Smooth muscle cell (in vitro differentiated cells): Measurements from ENCODE around the gene TRIM10. TPM values are rescaled to one million over a fixed set of nuclear protein-coding genes. Genes with fewer than 3 reads are reported as not detected.

ENCODE experiments used
- DNase-seq: peaks from one replicate; lab custom pipeline; 2025; ENCODE audit not compliant: unreplicated experiment; lab: John Stamatoyannopoulos, UW
- H2AFZ ChIP-seq: fragments of 200-600 bp; sonication (generic); 2 replicates; pipeline ENCODE4 v1.6.0; 2016; ENCODE audit warnings: antibody characterized with exemption, low read depth, mild to moderate bottlenecking
- H3F3A ChIP-seq: fragments of 200-600 bp; sonication (generic); 2 replicates; pipeline ENCODE4 v1.6.0; 2017; ENCODE audit warnings: antibody characterized with exemption, low read depth
- H3K27ac ChIP-seq: fragments of 200-600 bp; sonication (generic); 2 replicates; pipeline ENCODE4 v1.5.1; 2016; ENCODE audit warnings: low read depth, mild to moderate bottlenecking
- H3K27me3 ChIP-seq: fragments of 200-600 bp; sonication (generic); 2 replicates; pipeline ENCODE4 v1.6.1; 2016; ENCODE audit warnings: low read depth, mild to moderate bottlenecking
- H3K36me3 ChIP-seq: fragments of 200-600 bp; sonication (generic); 2 replicates; pipeline ENCODE4 v1.5.1; 2016; ENCODE audit warnings: low read depth
- H3K4me1 ChIP-seq: fragments of 200-600 bp; sonication (generic); 2 replicates; pipeline ENCODE4 v1.5.1; 2016; ENCODE audit warnings: low read depth
- H3K4me2 ChIP-seq: fragments of 200-600 bp; sonication (generic); 2 replicates; pipeline ENCODE4 v1.6.0; 2016; ENCODE audit warnings: mild to moderate bottlenecking
- H3K4me3 ChIP-seq: fragments of 200-600 bp; sonication (generic); 2 replicates; pipeline ENCODE4 v1.5.1; 2016; ENCODE audit warnings: mild to moderate bottlenecking
- H3K79me2 ChIP-seq: fragments of 200-600 bp; sonication (generic); 2 replicates; pipeline ENCODE4 v1.6.0; 2016; ENCODE audit warnings: low read depth, mild to moderate bottlenecking
- H3K9ac ChIP-seq: fragments of 200-600 bp; sonication (generic); 2 replicates; pipeline ENCODE4 v1.6.0; 2016; ENCODE audit warnings: low read depth
- H3K9me3 ChIP-seq: fragments of 200-600 bp; sonication (generic); replicated peaks from 2 replicates; pipeline ENCODE4 v1.5.1; 2016; ENCODE audit warnings: low read depth
- H4K20me1 ChIP-seq: fragments of 200-600 bp; sonication (generic); 2 replicates; pipeline ENCODE4 v1.6.0; 2016; ENCODE audit warnings: low read depth
- WGBS: methylation state at CpG from one replicate; pipeline ENCODE4 v1.1.7; 2016; ENCODE audit warnings: low lambda C conversion rate; 5-methylcytosine and 5-hydroxymethylcytosine counted together
- polyA plus RNA-seq: library from polyadenylated mRNA; unstranded; fragments of >200 nt; fragmentation: Nextera tagmentation; extraction: Ambion mirVana; gene quantifications from 2 replicates; pipeline ENCODE4 v1.2.1, GENCODE V29; 2016
- total RNA-seq: library from RNA; depleted of rRNA; stranded (reverse); fragments of >200 nt; gene quantifications from 2 replicates; pipeline ENCODE4 v1.2.3, GENCODE V29; 2014
- TF ChIP-seq, protein P1 (sequence below): fragments of 200-600 bp; sonication (generic); IDR thresholded peaks from 2 replicates; pipeline ENCODE4 v1.5.1; 2017; ENCODE audit warnings: borderline replicate concordance, mild to moderate bottlenecking, antibody characterized with exemption; ENCODE audit not compliant: insufficient read depth, poor library complexity, severe bottlenecking

The TRIM10 gene
- total and polyA plus RNA-seq, 2 experiments from 2014 or later, result not detected

DNA sequence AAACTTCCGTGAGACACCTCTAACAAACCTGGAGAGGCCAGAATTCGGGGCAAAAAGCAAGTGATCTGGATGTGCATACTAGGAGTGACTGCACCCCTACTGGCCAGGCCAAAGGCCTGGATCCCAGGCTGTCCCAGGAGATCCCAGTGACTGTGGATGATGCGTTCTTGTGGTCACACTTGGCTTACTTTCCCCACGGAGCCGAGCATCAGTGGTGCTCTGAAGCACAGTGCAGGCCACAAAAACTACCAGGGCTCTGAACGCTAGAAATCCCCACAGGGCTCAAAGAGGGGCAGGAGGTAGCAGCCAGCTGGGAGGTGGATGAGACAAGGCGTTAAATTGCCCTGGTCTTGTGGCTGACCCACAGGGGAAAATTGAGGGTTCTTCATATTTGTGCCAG lies 45.1 kb upstream of the TRIM10 start:
- H3K4me1 ChIP-seq, result peaks cover 17% of the 10 kb centered on the region
- no peak overlapping the region for H3K4me2 ChIP-seq
- 75% methylated on average over 7 of the region's 7 CpGs for WGBS
- peaks cover 100% of the 10 kb centered on the region for H4K20me1 ChIP-seq
- H2AFZ ChIP-seq, result no peak overlapping the region
- TF ChIP-seq, protein P1, sequence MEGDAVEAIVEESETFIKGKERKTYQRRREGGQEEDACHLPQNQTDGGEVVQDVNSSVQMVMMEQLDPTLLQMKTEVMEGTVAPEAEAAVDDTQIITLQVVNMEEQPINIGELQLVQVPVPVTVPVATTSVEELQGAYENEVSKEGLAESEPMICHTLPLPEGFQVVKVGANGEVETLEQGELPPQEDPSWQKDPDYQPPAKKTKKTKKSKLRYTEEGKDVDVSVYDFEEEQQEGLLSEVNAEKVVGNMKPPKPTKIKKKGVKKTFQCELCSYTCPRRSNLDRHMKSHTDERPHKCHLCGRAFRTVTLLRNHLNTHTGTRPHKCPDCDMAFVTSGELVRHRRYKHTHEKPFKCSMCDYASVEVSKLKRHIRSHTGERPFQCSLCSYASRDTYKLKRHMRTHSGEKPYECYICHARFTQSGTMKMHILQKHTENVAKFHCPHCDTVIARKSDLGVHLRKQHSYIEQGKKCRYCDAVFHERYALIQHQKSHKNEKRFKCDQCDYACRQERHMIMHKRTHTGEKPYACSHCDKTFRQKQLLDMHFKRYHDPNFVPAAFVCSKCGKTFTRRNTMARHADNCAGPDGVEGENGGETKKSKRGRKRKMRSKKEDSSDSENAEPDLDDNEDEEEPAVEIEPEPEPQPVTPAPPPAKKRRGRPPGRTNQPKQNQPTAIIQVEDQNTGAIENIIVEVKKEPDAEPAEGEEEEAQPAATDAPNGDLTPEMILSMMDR, result no peak
- no peaks in the 10 kb centered on the region for H3F3A ChIP-seq
- H3K27me3 ChIP-seq, result no peaks in the 10 kb centered on the region
- no peaks in the 10 kb centered on the region for H3K9me3 ChIP-seq
- DNase-seq, result no peak
- no peak overlapping the region for H3K27ac ChIP-seq
- H3K4me3 ChIP-seq, result no peak overlapping the region
- H3K9ac ChIP-seq, result no peak overlapping the region
- peaks cover 91% of the 10 kb centered on the region for H3K79me2 ChIP-seq
- no peaks in the 10 kb centered on the region for H3K36me3 ChIP-seq

DNA sequence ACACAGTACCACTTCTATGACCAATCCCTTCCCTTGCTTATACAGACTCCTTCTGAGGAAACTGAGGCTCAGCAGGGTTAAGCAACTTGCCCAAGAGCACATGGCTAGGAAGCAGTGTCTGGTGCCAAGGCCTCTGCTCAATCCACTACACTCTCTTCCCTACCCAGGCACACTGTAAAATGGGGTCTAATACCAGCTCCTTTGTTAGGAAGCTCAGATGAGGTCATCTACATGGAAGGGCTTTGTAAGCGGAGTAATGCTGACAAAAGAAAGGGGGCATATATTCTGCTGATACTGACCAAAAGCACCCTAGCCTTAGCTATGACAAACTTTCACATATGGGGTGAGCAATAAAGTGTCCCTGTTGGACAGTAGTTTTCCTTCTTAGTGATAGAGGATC lies 43.1 kb upstream of the TRIM10 start:
- Histone ChIP-seq H3K9ac (no peak overlapping the region), H3F3A (no peaks in the 10 kb centered on the region), H3K4me2 (no peak overlapping the region), H3K4me3 (no peak overlapping the region), H2AFZ (no peak overlapping the region), H3K79me2 (peaks cover 82% of the 10 kb centered on the region), H3K9me3 (no peaks in the 10 kb centered on the region), H3K27ac (no peak overlapping the region), H3K36me3 (no peaks in the 10 kb centered on the region), H3K27me3 (no peaks in the 10 kb centered on the region), H3K4me1 (peaks cover 12% of the 10 kb centered on the region), H4K20me1 (peaks cover 98% of the 10 kb centered on the region)
- 100% methylated on average over 1 of the region's 1 CpG for WGBS
- no peak for DNase-seq
- TF ChIP-seq, protein P1, result no peak

DNA sequence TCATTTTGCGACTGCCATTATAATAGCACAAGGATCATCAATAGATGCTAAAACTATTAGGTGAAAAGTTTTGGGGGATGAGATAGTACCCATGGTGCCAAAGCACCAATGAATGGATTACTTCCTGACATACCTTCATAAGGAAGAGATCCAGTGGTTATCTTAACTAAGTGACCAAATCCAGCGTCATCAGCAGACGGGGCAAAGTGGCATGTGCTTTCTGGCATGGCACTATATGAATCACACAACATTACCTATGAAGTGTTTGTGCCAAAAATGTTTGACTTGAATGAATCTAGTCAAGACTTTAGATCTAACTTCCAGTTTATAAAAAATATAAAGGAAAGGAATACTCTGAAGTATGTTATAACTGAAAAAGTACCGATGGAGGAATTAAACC lies 41.4 kb upstream of the TRIM10 start:
- Histone ChIP-seq H3K79me2 (peaks cover 67% of the 10 kb centered on the region), H3K4me1 (peaks cover 2% of the 10 kb centered on the region), H4K20me1 (peaks cover 86% of the 10 kb centered on the region), H3K36me3 (no peaks in the 10 kb centered on the region), H3K9me3 (no peaks in the 10 kb centered on the region), H3K27ac (no peak overlapping the region), H3F3A (no peaks in the 10 kb centered on the region), H3K4me3 (no peak overlapping the region), H3K27me3 (no peaks in the 10 kb centered on the region), H3K4me2 (no peak overlapping the region), H2AFZ (no peak overlapping the region), H3K9ac (no peak overlapping the region)
- TF ChIP-seq, protein P1, result no peak
- DNase-seq, result no peak
- 88% methylated on average over 4 of the region's 4 CpGs for WGBS

DNA sequence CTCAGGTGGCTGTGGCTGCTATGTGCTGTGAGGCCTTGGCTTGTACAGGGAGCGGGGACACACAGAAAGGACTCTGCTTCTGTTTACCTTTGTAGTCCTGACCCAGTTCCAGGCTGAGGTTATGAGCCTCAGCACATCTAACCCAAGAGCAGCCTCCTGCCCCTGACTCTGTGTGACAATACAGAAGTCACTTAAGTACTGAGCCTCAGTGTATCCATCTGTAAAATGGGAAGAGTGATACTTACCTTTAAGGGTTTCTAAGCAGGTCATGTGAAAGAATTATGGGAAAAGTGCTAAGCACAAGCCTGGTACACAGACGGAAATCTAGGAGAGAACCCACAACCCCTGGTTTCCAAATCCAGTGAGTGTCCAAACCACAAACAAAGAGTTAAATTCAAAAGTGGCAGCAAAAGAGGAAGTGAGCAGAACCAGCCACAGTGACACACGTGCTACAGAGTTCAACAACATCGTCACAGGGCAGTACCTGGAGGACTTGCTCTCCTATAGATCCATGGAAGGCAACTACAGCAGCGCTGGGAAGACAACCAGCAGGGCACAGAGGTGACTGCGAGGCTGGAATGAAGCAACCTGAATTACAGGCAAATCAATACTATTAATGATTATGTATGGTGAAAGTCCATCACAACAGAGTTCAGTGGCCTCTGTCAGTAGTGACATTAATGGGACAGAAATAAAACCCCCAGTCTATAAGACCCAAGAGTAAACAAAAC lies 39.7 kb upstream of the TRIM10 start:
- 92% methylated on average over 6 of the region's 6 CpGs for WGBS
- peaks cover 70% of the 10 kb centered on the region for H4K20me1 ChIP-seq
- H3K9me3 ChIP-seq, result no peaks in the 10 kb centered on the region
- H3K27me3 ChIP-seq, result no peaks in the 10 kb centered on the region
- TF ChIP-seq, protein P1, result no peak
- H3K79me2 ChIP-seq, result peaks cover 53% of the 10 kb centered on the region
- H3K4me1 ChIP-seq, result no peaks in the 10 kb centered on the region
- no peaks in the 10 kb centered on the region for H3K36me3 ChIP-seq
- no peak overlapping the region for H3K27ac ChIP-seq
- no peaks in the 10 kb centered on the region for H3F3A ChIP-seq
- no peak for DNase-seq
- no peak overlapping the region for H2AFZ ChIP-seq
- H3K4me2 ChIP-seq, result no peak overlapping the region
- H3K4me3 ChIP-seq, result no peak overlapping the region
- no peak overlapping the region for H3K9ac ChIP-seq
